ENCODE data around the gene RAPGEF3. TPM values are rescaled to one million over a fixed set of nuclear protein-coding genes. Genes with fewer than 3 reads are reported as not detected.

Gene RAPGEF3
- total and polyA plus RNA-seq, 2 of the 13 experiments (the other 11 are each of a cell fraction or from before 2014, with no cell fraction given): 0.07 TPM

DNA sequence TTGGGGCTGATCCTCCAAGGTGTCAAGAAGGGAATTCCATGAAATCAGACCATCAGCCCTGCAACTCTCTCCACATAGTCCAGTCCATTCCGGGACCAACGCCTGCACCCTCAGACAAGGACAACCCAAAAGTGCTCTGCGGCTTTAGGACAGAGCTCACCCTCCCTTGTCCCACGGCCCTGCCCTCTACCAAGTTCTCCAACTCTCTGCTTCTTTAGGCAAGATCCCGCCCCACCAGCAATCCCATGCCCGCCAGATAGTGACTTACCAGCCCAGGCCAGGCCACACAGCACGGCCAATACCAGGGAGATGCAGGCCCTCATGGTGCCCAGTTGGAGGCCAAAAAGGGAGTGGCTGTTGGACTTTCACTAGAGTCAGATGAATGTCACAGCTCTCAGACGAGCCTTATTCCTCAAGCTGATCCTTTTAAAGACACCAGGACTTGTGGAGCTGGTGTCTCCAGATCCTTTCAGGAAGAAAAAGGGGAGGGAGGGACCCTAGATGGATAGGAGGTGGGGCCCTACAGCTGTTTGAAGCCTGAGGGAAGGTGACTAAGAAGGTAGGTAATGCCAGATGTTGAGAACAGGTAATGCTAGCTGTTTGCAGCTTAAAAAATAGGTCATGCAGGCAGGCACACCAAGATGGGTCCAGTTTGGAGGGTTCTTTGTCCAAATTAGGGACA, 33.4 kb downstream of the RAPGEF3 start, which contains the start of gene ENDOU:
Gene ENDOU (minus strand): TSS at position 400 of the 682 bp plus-strand sequence. CDS start 77 bp downstream, at position 323.
- Histone ChIP-seq H4K20me1 (ENCODE audit: insufficient read depth, low read length) (no peaks in the 10 kb centered on the region), H3K27ac (ENCODE audit: extremely low read length, insufficient read depth, low read length) (no peak within 1 kb of the TSS), H2AFZ (ENCODE audit: low read length) (no peak within 1 kb of the TSS), H3K4me1 (ENCODE audit: insufficient read depth, low read length) (no peaks in the 10 kb centered on the region), H3K4me3 (replicated peaks in 1 of 3; ENCODE audit: insufficient read depth in 1 of 3, low read depth in 2 of 3, low read length in 3 of 3) (no peak within 1 kb of the TSS), H3K9me3 (ENCODE audit: low read length) (no peaks in the 10 kb centered on the region), H3K27me3 (ENCODE audit: control insufficient read depth in 1 of 2, insufficient read depth in 2 of 2, low read length in 2 of 2) (no peaks in the 10 kb centered on the region), H3K79me2 (ENCODE audit: insufficient read depth, low read length) (no peaks in the 10 kb centered on the region), H3K4me2 (ENCODE audit: low read depth, low read length) (no peak within 1 kb of the TSS), H3K36me3 (replicated peaks in 1 of 2; ENCODE audit: control insufficient read depth in 1 of 2, insufficient read depth in 2 of 2, low read length in 2 of 2) (no peaks in the 10 kb centered on the region), H3K9ac (ENCODE audit: insufficient read depth, low read depth, low read length) (no peak within 1 kb of the TSS)
- no TSS peak for BruUV-seq (replicated peaks)
- DNase-seq (ENCODE audit: low spot score): no peak
- 73% methylated on average over 8 of the region's 8 CpGs for WGBS (ENCODE audit: low lambda C conversion rate)
- in situ Hi-C loops (cut with HindIII; ENCODE audit: extremely low pct_ligation_motif_present, low pct_unique_long_range_greater_than_20kb): no loop called here
- POLR2A ChIA-PET: no interaction called here
- CTCF ChIA-PET (ENCODE audit: low intra/inter-chr PET ratio, low total read pairs): no interaction called here
- ATAC-seq: no peak
- intact Hi-C loops (cut with micrococcal nuclease; ENCODE audit: unreplicated experiment): no loop called here
- FAIRE-seq: no peak
- TF ChIP-seq SUZ12 (IDR thresholded peaks at IDR 0.05; ENCODE audit: low read depth, low read length) (no peak), MAFK (conservative IDR thresholded peaks at IDR 0.05 in 1 of 2, IDR thresholded peaks at IDR 0.05 in 1 of 2; ENCODE audit: low read length in 2 of 2) (no peak), ISL2 (CRISPR knock-in tag; IDR thresholded peaks at IDR 0.05) (no peak), EEA1 (CRISPR knock-in tag; IDR thresholded peaks at IDR 0.05; ENCODE audit: borderline replicate concordance) (no peak), ZBTB38 (CRISPR knock-in tag; IDR thresholded peaks at IDR 0.05) (no peak), AGO2 (optimal IDR thresholded peaks at IDR 0.05; ENCODE audit: low read depth, low read length) (no peak), ZNF530 (CRISPR knock-in tag; IDR thresholded peaks at IDR 0.05; ENCODE audit: low read depth) (no peak), STAT5B (CRISPR knock-in tag; IDR thresholded peaks at IDR 0.05) (no peak), ARHGAP35 (CRISPR knock-in tag; IDR thresholded peaks at IDR 0.05; ENCODE audit: borderline replicate concordance) (no peak), SNAI1 (CRISPR knock-in tag; IDR thresholded peaks at IDR 0.05; ENCODE audit: borderline replicate concordance) (no peak)
- TF ChIP-seq, protein P1, sequence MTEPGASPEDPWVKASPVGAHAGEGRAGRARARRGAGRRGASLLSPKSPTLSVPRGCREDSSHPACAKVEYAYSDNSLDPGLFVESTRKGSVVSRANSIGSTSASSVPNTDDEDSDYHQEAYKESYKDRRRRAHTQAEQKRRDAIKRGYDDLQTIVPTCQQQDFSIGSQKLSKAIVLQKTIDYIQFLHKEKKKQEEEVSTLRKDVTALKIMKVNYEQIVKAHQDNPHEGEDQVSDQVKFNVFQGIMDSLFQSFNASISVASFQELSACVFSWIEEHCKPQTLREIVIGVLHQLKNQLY (CRISPR knock-in tag; IDR thresholded peaks at IDR 0.05): no peak
- TF ChIP-seq, protein P2, sequence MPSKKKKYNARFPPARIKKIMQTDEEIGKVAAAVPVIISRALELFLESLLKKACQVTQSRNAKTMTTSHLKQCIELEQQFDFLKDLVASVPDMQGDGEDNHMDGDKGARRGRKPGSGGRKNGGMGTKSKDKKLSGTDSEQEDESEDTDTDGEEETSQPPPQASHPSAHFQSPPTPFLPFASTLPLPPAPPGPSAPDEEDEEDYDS (CRISPR knock-in tag; IDR thresholded peaks at IDR 0.05): no peak
- TF ChIP-seq, protein P3, sequence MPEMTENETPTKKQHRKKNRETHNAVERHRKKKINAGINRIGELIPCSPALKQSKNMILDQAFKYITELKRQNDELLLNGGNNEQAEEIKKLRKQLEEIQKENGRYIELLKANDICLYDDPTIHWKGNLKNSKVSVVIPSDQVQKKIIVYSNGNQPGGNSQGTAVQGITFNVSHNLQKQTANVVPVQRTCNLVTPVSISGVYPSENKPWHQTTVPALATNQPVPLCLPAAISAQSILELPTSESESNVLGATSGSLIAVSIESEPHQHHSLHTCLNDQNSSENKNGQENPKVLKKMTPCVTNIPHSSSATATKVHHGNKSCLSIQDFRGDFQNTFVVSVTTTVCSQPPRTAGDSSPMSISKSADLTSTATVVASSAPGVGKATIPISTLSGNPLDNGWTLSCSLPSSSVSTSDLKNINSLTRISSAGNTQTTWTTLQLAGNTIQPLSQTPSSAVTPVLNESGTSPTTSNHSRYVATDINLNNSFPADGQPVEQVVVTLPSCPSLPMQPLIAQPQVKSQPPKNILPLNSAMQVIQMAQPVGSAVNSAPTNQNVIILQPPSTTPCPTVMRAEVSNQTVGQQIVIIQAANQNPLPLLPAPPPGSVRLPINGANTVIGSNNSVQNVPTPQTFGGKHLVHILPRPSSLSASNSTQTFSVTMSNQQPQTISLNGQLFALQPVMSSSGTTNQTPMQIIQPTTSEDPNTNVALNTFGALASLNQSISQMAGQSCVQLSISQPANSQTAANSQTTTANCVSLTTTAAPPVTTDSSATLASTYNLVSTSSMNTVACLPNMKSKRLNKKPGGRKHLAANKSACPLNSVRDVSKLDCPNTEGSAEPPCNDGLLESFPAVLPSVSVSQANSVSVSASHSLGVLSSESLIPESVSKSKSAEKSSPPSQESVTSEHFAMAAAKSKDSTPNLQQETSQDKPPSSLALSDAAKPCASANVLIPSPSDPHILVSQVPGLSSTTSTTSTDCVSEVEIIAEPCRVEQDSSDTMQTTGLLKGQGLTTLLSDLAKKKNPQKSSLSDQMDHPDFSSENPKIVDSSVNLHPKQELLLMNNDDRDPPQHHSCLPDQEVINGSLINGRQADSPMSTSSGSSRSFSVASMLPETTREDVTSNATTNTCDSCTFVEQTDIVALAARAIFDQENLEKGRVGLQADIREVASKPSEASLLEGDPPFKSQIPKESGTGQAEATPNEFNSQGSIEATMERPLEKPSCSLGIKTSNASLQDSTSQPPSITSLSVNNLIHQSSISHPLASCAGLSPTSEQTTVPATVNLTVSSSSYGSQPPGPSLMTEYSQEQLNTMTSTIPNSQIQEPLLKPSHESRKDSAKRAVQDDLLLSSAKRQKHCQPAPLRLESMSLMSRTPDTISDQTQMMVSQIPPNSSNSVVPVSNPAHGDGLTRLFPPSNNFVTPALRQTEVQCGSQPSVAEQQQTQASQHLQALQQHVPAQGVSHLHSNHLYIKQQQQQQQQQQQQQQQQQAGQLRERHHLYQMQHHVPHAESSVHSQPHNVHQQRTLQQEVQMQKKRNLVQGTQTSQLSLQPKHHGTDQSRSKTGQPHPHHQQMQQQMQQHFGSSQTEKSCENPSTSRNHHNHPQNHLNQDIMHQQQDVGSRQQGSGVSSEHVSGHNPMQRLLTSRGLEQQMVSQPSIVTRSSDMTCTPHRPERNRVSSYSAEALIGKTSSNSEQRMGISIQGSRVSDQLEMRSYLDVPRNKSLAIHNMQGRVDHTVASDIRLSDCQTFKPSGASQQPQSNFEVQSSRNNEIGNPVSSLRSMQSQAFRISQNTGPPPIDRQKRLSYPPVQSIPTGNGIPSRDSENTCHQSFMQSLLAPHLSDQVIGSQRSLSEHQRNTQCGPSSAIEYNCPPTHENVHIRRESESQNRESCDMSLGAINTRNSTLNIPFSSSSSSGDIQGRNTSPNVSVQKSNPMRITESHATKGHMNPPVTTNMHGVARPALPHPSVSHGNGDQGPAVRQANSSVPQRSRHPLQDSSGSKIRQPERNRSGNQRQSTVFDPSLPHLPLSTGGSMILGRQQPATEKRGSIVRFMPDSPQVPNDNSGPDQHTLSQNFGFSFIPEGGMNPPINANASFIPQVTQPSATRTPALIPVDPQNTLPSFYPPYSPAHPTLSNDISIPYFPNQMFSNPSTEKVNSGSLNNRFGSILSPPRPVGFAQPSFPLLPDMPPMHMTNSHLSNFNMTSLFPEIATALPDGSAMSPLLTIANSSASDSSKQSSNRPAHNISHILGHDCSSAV (CRISPR knock-in tag; IDR thresholded peaks at IDR 0.05; ENCODE audit: borderline replicate concordance): no peak
- TF ChIP-seq, protein P4, sequence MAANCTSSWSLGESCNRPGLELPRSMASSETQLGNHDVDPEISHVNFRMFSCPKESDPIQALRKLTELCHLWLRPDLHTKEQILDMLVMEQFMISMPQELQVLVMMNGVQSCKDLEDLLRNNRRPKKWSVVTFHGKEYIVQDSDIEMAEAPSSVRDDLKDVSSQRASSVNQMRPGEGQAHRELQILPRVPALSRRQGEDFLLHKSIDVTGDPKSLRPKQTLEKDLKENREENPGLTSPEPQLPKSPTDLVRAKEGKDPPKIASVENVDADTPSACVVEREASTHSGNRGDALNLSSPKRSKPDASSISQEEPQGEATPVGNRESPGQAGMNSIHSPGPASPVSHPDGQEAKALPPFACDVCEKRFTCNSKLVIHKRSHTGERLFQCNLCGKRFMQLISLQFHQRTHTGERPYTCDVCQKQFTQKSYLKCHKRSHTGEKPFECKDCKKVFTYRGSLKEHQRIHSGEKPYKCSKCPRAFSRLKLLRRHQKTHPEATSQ (CRISPR knock-in tag; IDR thresholded peaks at IDR 0.05; ENCODE audit: borderline replicate concordance): no peak
